SK-N-SH (cell line): ENCODE data around the gene PRKCB. TPM values are rescaled to one million over a fixed set of nuclear protein-coding genes. Genes with fewer than 3 reads are reported as not detected.

Experiments
- CTCF ChIA-PET: fragments of 300-600, 350-600 bp; formaldehyde crosslinking; extraction: SDS; loops from one replicate; lab custom pipeline; 2021; lab: Yijun Ruan, JAX
- POLR2A ChIA-PET: fragments of 350-600 bp; sonication (Branson Sonifier 250); formaldehyde crosslinking; extraction: SDS; loops from one replicate; lab custom pipeline; 2020; ENCODE audit warnings: antibody characterized with exemption, inconsistent platforms; lab: Yijun Ruan, JAX
- DNase-seq: peaks from one replicate; pipeline ENCODE4 v3.0.0; 2012
- H2AFZ ChIP-seq: fragments of 200-600 bp; sonication (generic); 2 replicates; pipeline ENCODE4 v1.8.1; 2016; ENCODE audit warnings: antibody characterized with exemption, mild to moderate bottlenecking, low read depth
- H3F3A ChIP-seq: fragments of 200-600 bp; sonication (generic); replicated peaks from 2 replicates; pipeline ENCODE3; 2016; ENCODE audit warnings: antibody characterized with exemption, mild to moderate bottlenecking; ENCODE audit not compliant: insufficient read depth
- H3K27ac ChIP-seq, 2 experiments: fragments of 200-500 bp in 1 of 2; fragments of 200-600 bp in 1 of 2; sonication (Bioruptor generic) in 1 of 2; sonication (generic), shearing (Covaris generic) in 1 of 2; 2 replicates each; pipeline versions ENCODE4 v1.5.1 to v1.6.1; 2014 to 2016; ENCODE audit warnings: low read depth in 2 of 2, inconsistent platforms in 1 of 2, low read length in 1 of 2, mild to moderate bottlenecking in 1 of 2, mixed read lengths in 1 of 2
- H3K27me3 ChIP-seq: fragments of 200-600 bp; sonication (generic), shearing (Covaris generic); 2 replicates; pipeline ENCODE4 v1.6.1; 2016; ENCODE audit warnings: mixed run types; ENCODE audit not compliant: insufficient read depth
- H3K36me3 ChIP-seq, 2 experiments: fragments of 200-500 bp in 1 of 2; fragments of 200-600 bp in 1 of 2; sonication (Bioruptor generic) in 1 of 2; sonication (generic) in 1 of 2; replicated peaks in 1 of 2; 2 replicates each; pipeline versions ENCODE3 to v1.5.1; 2014 to 2016; ENCODE audit warnings: low read length in 1 of 2, mild to moderate bottlenecking in 1 of 2; ENCODE audit not compliant: insufficient read depth in 2 of 2, control insufficient read depth in 1 of 2
- H3K4me1 ChIP-seq, 2 experiments: fragments of 200-500 bp in 1 of 2; fragments of 200-600 bp in 1 of 2; sonication (Bioruptor generic) in 1 of 2; sonication (generic), shearing (Covaris generic) in 1 of 2; 2 replicates each; pipeline versions ENCODE4 v1.5.1 to v1.6.1; 2014 to 2016; ENCODE audit warnings: low read depth in 1 of 2, low read length in 1 of 2, mixed run types in 1 of 2; ENCODE audit not compliant: insufficient read depth in 2 of 2, control insufficient read depth in 1 of 2
- H3K4me2 ChIP-seq: fragments of 200-600 bp; sonication (generic), shearing (Covaris generic); 2 replicates; pipeline ENCODE4 v1.6.1; 2017; ENCODE audit warnings: mixed run types
- H3K4me3 ChIP-seq, 2 experiments: fragments of 200-500 bp in 1 of 2; fragments of 200-600 bp in 1 of 2; sonication (Bioruptor generic) in 1 of 2; sonication (generic), shearing (Covaris generic) in 1 of 2; 2 replicates each; pipeline versions ENCODE4 v1.5.1 to v1.8.1; 2014 to 2016; ENCODE audit warnings: low read depth in 2 of 2, inconsistent platforms in 1 of 2, low read length in 1 of 2, mild to moderate bottlenecking in 1 of 2, mixed read lengths in 1 of 2, moderate library complexity in 1 of 2
- H3K79me2 ChIP-seq: fragments of 200-600 bp; sonication (generic); 2 replicates; pipeline ENCODE4 v1.8.1; 2017; ENCODE audit warnings: mild to moderate bottlenecking; ENCODE audit not compliant: insufficient read depth
- H3K9ac ChIP-seq: fragments of 200-600 bp; sonication (generic); 2 replicates; pipeline ENCODE4 v1.6.1; 2017; ENCODE audit warnings: mixed run types
- H3K9me2 ChIP-seq: fragments of 200-600 bp; sonication (generic); 2 replicates; pipeline ENCODE4 v1.6.1; 2017; ENCODE audit warnings: mixed run types
- H3K9me3 ChIP-seq: fragments of 200-600 bp; sonication (generic); 2 replicates; pipeline ENCODE4 v1.6.1; 2017; ENCODE audit warnings: mixed run types, mild to moderate bottlenecking, moderate library complexity
- H4K20me1 ChIP-seq: fragments of 200-600 bp; sonication (generic); 2 replicates; pipeline ENCODE4 v1.6.1; 2017; ENCODE audit warnings: mild to moderate bottlenecking, mixed run types; ENCODE audit not compliant: insufficient read depth
- CHD2 ChIP-seq: fragments of 150-350 bp; IDR thresholded peaks from 2 replicates; pipeline ENCODE4 v1.6.1; 2018; ENCODE audit warnings: low read length; ENCODE audit not compliant: partially characterized antibody
- CTCF ChIP-seq: fragments of 200-600 bp; sonication (generic); IDR thresholded peaks from 2 replicates; pipeline ENCODE4 v1.6.1; 2017; ENCODE audit warnings: antibody characterized with exemption, mild to moderate bottlenecking, moderate library complexity
- FOXJ3 ChIP-seq: sonication (generic); formaldehyde crosslinking; IDR thresholded peaks from 2 replicates; pipeline ENCODE4 v1.5.1; 2020; ENCODE audit warnings: mild to moderate bottlenecking, missing genetic modification reagents
- FOXM1 ChIP-seq: IDR thresholded peaks from 2 replicates; pipeline ENCODE4 v1.4.0; 2012; ENCODE audit warnings: low read depth, mild to moderate bottlenecking
- GABPA ChIP-seq: IDR thresholded peaks from 2 replicates; pipeline ENCODE4 v1.4.0; 2012; ENCODE audit warnings: low read depth, mild to moderate bottlenecking
- POLR2AphosphoS5 ChIP-seq: IDR thresholded peaks from 2 replicates; pipeline ENCODE4 v1.6.1; 2012; ENCODE audit warnings: low read depth, low read length
- SIN3A ChIP-seq: IDR thresholded peaks from 2 replicates; pipeline ENCODE4 v1.6.1; 2012; ENCODE audit warnings: low read depth, mild to moderate bottlenecking, low read length, moderate library complexity, borderline replicate concordance
- TEAD4 ChIP-seq: IDR thresholded peaks from 2 replicates; pipeline ENCODE4 v1.4.0; 2012; ENCODE audit warnings: mild to moderate bottlenecking, borderline replicate concordance; ENCODE audit not compliant: insufficient read depth
- USF2 ChIP-seq: fragments of 150-350 bp; IDR thresholded peaks from 2 replicates; pipeline ENCODE4 v1.6.1; 2017; ENCODE audit warnings: antibody characterized with exemption, low read length, low read depth, borderline replicate concordance
- WGBS: methylation state at CpG from one replicate; pipeline ENCODE4 v1.1.6; 2017; ENCODE audit warnings: low lambda C conversion rate; 5-methylcytosine and 5-hydroxymethylcytosine counted together
- polyA plus RNA-seq, 3 experiments: library from polyadenylated mRNA; depleted of rRNA; stranded (reverse); fragments of >200 nt; gene quantifications; 2 replicates each; pipeline ENCODE4 v1.2.3, GENCODE V29; 2012
- TF ChIP-seq, protein P1 (sequence below): IDR thresholded peaks from 2 replicates; pipeline ENCODE4 v1.4.0; 2012; ENCODE audit warnings: low read depth, borderline replicate concordance

The PRKCB gene
- polyA plus RNA-seq, 1 of the 3 experiments (the other 2 are of a cell fraction): 0.12 TPM

- Histone ChIP-seq H3K27me3 (peaks cover 8% of the 10 kb centered on the region), H3K36me3 (no peaks in the 10 kb centered on the region), H3K27ac (no peak overlapping the region), H3K4me2 (no peak overlapping the region), H3F3A (no peaks in the 10 kb centered on the region), H3K4me3 (no peak overlapping the region), H3K9me2 (no peaks in the 10 kb centered on the region), H4K20me1 (no peaks in the 10 kb centered on the region), H3K4me1 (no peaks in the 10 kb centered on the region), H3K9ac (no peak overlapping the region), H2AFZ (no peak overlapping the region), H3K79me2 (no peaks in the 10 kb centered on the region), H3K9me3 (no peaks in the 10 kb centered on the region)
- TF ChIP-seq SIN3A (no peak), TEAD4 (no peak), GABPA (no peak), CTCF (no peak), CHD2 (no peak), USF2 (no peak)
- TF ChIP-seq, protein P1, sequence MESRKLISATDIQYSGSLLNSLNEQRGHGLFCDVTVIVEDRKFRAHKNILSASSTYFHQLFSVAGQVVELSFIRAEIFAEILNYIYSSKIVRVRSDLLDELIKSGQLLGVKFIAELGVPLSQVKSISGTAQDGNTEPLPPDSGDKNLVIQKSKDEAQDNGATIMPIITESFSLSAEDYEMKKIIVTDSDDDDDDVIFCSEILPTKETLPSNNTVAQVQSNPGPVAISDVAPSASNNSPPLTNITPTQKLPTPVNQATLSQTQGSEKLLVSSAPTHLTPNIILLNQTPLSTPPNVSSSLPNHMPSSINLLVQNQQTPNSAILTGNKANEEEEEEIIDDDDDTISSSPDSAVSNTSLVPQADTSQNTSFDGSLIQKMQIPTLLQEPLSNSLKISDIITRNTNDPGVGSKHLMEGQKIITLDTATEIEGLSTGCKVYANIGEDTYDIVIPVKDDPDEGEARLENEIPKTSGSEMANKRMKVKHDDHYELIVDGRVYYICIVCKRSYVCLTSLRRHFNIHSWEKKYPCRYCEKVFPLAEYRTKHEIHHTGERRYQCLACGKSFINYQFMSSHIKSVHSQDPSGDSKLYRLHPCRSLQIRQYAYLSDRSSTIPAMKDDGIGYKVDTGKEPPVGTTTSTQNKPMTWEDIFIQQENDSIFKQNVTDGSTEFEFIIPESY: no peak
- ChIA-PET POLR2A (no interaction called here), CTCF (interaction anchor here (1.4 to 1.6 kb wide), 2 partner anchors 28 to 180 kb away, joined by 4 read pairs; no protein-coding TSS in a partner anchor)
- WGBS: 0% methylated on average over 1 of the region's 1 CpG
- DNase-seq: no peak
Measured at GRCh38 chr16:23830276-23830675, 5.5 kb upstream of the PRKCB start.

DNA sequence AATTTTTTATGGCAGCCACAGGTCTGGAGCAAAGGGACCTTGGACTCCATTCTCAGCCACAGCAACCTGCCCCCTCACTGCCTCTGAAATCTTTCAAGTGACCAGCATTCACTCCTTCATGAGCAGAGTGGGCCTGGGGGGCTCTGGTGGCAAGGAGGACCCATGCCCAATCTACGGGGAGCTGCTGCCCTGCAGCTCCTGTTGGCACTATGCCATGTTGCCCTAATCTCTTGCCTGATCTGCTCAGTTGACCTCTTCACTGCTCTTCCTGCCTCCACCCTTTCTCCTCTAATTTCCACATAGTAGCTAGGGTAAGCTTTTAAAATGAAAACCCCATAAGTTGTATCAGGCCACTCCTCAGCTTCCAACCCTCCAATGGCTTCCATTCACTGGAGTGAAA is 2.9 kb upstream of the PRKCB start:
- 14% methylated on average over 1 of the region's 1 CpG for WGBS
- no peak overlapping the region for H3K27ac ChIP-seq
- ChIA-PET POLR2A (no interaction called here), CTCF (interaction anchor here (1.6 kb wide), 1 partner anchor 30 kb away, joined by 6 read pairs; no protein-coding TSS in a partner anchor)
- no peak overlapping the region for H3K4me3 ChIP-seq
- H3K9ac ChIP-seq: no peak overlapping the region
- no peaks in the 10 kb centered on the region for H3K36me3 ChIP-seq
- DNase-seq: no peak
- no peaks in the 10 kb centered on the region for H3K9me2 ChIP-seq
- H3K79me2 ChIP-seq: no peaks in the 10 kb centered on the region
- no peaks in the 10 kb centered on the region for H3K4me1 ChIP-seq
- TF ChIP-seq POLR2AphosphoS5 (no peak), FOXM1 (no peak), SIN3A (no peak), FOXJ3 (CRISPR knock-in tag) (no peak)
- H2AFZ ChIP-seq: no peak overlapping the region
- no peak overlapping the region for H3K4me2 ChIP-seq
- no peaks in the 10 kb centered on the region for H4K20me1 ChIP-seq
- no peaks in the 10 kb centered on the region for H3K9me3 ChIP-seq
- H3K27me3 ChIP-seq: peaks cover 25% of the 10 kb centered on the region
- no peaks in the 10 kb centered on the region for H3F3A ChIP-seq
